ENCODE measurements around the gene NEURL1B.

GRCh38 chr5:172692981-172693380 lies 51.9 kb downstream of the NEURL1B start:
- no peak for TF ChIP-seq EZH2 (IDR thresholded peaks at IDR 0.05; ENCODE audit: borderline replicate concordance, low read length)
- TF ChIP-seq CTCF (conservative IDR thresholded peaks at IDR 0.05 in 1 of 2, IDR thresholded peaks at IDR 0.05 in 1 of 2; ENCODE audit: extremely low read depth in 1 of 2, insufficient read depth in 1 of 2, low read depth in 1 of 2, low read length in 2 of 2) = no peak
